OCI-LY1 (cell line): ENCODE measurements around the gene MCTP1.

Experiments used
- EZH2 ChIP-seq: fragments of 200-600 bp; sonication (generic), shearing (Covaris generic); IDR thresholded peaks from 2 replicates; pipeline ENCODE4 v1.8.0; 2017; ENCODE audit warnings: borderline replicate concordance, mixed run types, mild to moderate bottlenecking, antibody characterized with exemption, low read length, moderate library complexity, mixed read lengths
- TF ChIP-seq, protein P1 (sequence below): fragments of 200-600 bp; sonication (generic), shearing (Covaris generic); IDR thresholded peaks from 2 replicates; pipeline ENCODE4 v1.5.1; 2017; ENCODE audit warnings: mild to moderate bottlenecking, antibody characterized with exemption, low read length, moderate library complexity, mixed read lengths

DNA sequence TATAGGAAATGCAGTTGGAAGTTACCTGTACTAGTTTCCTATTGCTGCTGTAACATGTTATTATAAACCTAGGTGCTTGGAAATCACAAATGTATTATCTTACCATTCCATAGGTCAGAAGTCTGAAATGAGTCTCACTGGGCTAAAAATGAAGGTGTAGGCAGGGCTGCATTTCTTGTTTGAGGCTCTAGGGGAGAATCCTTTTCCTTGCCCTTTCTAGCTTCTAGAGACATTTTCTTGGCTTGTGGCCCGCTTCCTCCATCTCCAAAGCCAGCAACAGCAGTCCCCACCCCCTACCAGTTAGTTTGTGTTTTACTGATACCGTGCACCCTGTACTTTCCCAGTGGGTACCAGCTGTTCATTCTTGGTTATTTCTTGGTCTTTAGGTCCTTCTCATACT is 513.2 kb downstream of the MCTP1 start:
- TF ChIP-seq, protein P1, sequence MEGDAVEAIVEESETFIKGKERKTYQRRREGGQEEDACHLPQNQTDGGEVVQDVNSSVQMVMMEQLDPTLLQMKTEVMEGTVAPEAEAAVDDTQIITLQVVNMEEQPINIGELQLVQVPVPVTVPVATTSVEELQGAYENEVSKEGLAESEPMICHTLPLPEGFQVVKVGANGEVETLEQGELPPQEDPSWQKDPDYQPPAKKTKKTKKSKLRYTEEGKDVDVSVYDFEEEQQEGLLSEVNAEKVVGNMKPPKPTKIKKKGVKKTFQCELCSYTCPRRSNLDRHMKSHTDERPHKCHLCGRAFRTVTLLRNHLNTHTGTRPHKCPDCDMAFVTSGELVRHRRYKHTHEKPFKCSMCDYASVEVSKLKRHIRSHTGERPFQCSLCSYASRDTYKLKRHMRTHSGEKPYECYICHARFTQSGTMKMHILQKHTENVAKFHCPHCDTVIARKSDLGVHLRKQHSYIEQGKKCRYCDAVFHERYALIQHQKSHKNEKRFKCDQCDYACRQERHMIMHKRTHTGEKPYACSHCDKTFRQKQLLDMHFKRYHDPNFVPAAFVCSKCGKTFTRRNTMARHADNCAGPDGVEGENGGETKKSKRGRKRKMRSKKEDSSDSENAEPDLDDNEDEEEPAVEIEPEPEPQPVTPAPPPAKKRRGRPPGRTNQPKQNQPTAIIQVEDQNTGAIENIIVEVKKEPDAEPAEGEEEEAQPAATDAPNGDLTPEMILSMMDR = no peak
- TF ChIP-seq EZH2 = no peak
